ENCODE measurements around the gene WDTC1. TPM values are rescaled to one million over a fixed set of nuclear protein-coding genes. Genes with fewer than 3 reads are reported as not detected.
A peak's percentile ranks its signal among the peaks of the same experiment; 100 is the strongest.

WDTC1 gene
- polyA plus RNA-seq, 1 donor, result 33.4 TPM

DNA sequence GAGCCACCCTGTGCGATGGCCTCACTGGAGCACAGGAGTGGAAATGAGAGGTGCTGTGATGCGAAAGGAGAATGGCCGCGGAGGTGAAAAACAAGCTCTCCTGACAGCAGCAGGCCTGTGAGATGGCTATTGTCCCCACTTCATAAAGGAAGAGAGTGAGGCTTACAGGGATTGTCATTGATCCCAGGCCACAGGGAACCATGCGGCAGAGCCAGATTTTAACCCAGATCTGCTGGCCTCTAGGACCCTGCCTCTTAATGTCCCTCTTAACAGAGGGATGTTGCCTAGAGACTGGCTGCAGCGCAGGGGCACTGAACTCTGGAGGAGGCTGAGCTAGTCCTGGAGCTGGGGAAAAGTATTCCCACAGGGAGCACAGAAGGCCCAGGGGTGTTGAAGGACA, 104.3 kb downstream of the WDTC1 start:
- DNase-seq, result no peak

DNA sequence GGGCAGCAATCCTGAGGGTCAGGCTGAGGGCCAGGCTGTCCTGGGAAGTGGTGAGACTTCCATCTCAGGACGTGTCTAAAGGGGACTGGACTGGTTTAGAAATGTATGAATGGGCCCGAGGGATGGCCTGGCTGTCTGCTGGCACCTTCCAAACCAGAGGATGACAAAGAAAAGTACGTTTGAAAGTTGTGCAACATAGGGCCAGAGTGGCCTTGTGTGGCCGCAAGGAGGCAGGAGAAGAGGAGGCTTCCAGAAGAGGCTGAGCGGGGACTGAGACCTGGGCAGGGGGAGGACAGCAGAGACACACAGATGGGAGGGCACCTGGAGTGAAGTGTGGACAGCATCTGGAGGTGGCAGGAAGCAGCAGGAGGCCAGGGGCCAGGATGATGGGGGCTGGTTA, 104.8 kb downstream of the WDTC1 start:
- DNase-seq, result no peak

DNA sequence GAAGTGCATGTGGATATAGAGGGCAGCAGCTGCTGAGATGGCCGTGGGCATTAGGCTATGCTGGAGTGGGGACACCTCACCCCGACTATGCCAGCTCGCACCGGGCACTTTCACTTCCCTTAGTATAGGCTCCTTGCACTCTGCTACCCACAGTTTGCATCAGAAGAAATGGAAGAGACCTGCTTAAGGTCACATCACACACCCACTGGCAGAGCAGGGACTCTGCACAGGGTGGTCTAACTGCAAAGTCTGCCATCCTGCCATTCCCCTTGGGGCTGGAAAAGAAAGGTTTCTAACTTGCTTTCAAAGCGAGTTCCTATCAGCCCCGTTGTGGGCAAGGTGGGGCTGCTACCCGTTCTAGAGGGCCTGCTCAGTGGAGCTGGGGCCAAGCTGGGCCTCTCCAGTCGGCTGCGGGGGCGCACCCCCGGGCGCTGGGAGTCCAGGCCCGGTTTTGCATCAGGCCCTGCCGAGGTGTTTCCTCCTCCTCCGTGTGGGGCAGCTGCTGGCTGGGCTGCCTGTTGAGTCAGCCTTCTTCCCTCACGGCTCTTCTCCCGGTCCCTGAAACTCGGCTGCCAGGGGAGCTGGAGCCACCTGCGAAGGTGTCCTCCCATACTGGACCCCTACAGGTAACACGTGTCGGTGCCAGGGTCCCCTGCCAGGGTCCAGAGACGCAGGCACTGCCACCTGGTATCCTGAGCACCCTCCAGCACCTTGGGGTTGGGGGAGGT, 107.3 kb downstream of the WDTC1 start, which contains the start of gene SYTL1:
SYTL1 (plus strand) TSS at position 498 of the 728 bp plus-strand sequence. CDS start 3,313 bp downstream, outside the sequence.
- no peak for DNase-seq

DNA sequence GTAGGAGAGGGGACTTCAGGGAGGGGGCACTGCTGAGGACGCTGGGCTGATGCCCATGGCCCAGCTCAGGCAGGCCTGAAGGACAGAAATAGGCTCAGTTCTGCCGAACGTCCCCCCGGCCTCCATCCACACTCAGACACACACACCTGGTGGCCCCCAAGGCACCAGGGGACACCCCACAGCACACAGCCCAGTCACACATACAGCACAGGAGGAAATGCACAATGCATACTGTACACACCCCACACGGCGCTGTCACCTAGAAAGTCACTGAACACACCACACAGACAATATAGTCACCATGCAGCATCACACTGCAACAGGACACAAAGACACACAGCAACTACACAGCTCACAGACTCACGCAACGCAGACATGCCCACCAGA, 108.0 kb downstream of the WDTC1 start:
- DNase-seq, result no peak

DNA sequence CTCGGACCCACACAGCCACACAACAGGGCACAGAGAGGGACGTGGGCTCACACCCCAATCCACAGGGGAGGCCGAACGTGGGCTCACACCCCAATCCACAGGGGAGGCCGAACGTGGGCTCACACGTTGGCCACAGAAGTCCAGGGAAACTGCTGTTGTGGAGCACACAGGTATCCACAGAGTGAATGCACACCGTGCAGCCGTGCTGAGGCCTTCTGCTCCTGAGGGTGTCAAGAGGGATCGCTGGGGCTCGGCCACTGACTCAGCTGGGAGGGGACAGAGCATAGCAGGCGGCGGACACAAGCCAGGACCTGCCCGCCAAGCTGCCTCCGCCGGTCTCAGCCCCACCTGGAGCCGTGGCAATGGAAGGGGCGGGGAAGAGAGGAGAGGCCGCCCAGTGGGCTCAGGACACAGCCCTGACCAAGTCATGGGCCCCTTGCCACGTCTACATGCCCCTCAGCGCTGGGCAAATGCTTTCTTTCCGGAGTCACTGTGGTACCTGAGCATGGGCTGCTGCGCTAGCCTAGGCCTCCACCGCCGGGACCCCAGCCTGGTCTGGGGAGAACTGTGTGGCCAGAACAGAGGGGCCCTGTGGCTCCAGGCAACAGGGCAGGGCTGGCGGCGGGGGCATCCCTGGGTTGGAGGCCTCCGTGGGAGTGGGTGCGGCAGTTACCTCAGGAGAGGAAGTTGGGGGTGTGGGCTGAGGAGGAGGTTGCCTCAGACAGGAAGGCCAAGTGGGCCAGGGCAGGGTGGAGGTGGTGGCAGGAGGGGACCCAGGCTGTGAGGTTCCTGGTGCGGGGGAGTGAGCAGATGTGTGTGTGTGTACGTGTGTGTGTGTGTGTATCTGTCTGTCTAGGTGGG, 108.6 kb downstream of the WDTC1 start:
- DNase-seq, result no peak

DNA sequence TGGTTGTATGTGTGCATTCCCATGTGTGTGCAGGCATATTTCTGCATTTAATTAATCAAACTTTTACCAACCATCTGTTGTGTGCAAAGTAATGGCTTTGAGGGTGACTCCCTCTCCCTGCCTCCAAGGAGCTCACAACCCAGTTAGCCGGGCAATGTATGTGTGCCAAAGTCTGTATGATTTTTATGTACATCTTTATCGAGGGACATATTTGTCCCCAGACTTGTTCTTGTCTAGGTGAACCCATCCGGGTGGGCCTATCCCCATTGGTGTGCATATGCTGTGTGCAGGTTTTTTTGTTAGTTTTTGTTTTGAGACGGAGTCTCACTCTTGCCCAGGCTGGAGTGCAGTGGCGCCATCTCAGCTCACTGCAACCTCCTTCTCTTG, 109.2 kb downstream of the WDTC1 start:
- DNase-seq, result no peak

GRCh38 chr1:27345272-27345671, 110.8 kb downstream of the WDTC1 start:
- DNase-seq, result no peak

- no peak for DNase-seq
Observed at GRCh38 chr1:27346357-27346756, 111.9 kb downstream of the WDTC1 start.

- no peak for DNase-seq
Observed at GRCh38 chr1:27346991-27347624, 112.7 kb downstream of the WDTC1 start.

DNA sequence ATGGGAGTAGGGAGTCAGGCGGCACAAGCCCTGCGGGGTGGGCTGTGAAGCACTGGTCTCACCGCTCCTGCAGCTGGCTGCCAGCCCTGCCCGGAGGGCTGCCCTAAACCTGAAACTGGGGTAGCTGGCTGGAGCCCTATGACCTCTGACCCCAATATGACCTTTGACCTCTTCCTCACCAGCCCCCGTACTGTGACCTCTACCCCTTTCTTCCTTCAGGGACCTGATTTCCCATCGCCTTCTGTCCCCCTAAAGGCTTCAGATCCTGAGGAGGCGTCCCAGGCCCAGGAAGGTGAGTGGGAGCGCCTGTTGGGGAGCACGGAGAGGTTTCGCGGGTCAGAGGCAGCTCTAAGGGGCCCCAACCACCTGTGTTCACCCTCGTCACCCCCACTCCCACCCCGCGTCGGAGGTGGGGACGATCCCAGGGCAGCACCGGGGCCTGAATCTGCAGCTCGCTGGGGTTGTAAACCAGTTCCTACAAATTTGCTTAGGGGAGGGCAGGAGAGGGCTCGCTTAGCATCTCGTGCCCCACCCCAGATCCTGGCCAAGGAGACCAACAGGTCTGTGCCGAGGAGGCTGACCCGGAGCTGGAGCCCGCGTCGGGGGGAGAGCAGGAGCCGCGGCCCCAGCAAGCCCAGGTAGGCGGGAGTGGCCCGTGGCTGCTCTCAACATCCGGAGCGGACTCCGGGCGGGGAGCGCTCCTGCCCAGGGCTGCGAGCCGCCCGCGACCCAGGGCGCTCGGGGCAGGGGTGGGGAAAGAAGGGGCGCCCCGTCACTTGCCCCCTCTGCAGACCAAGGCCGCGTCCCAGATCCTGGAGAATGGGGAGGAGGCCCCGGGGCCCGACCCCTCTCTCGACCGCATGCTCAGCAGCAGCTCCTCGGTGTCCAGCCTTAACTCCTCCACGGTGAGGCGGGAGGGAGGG, 114.7 kb downstream of the WDTC1 start:
- DNase-seq, result no peak

DNA sequence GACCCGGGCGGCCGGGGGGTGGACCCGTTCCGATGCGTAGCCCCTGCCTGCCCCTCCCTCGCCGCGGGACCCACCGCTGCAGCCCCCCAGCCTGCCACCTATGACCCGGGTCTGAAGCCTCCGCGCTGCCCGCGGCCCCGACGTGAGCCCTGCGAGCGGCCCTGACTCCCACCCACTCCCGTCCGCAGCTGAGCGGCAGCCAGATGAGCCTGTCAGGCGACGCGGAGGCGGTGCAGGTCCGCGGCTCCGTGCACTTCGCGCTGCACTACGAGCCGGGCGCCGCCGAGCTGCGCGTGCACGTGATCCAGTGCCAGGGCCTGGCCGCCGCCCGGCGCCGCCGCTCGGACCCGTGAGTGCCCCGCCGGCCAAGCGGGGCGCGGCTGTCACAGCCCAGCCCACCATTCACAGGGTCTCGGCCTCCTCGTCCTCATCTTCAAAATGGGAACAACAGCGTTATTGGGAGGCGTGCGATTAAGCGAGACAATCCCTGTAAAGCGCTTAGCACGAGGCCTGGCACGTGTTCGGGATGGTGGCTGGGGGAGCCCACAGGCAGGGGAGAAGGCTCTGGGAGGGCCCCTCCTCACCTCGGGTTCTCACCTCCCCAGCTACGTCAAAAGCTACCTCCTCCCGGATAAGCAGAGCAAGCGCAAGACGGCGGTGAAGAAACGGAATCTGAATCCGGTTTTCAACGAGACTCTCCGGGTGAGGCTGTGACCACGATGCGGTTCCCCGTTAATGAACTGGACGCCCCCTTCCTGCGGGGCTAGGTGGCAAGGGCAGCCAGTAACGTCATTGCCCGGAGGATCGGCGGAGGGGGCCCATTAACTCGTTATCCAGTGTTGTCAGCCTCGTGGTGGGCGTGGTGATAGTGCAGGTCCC, 115.6 kb downstream of the WDTC1 start:
- peak; percentile 72 for DNase-seq

DNA sequence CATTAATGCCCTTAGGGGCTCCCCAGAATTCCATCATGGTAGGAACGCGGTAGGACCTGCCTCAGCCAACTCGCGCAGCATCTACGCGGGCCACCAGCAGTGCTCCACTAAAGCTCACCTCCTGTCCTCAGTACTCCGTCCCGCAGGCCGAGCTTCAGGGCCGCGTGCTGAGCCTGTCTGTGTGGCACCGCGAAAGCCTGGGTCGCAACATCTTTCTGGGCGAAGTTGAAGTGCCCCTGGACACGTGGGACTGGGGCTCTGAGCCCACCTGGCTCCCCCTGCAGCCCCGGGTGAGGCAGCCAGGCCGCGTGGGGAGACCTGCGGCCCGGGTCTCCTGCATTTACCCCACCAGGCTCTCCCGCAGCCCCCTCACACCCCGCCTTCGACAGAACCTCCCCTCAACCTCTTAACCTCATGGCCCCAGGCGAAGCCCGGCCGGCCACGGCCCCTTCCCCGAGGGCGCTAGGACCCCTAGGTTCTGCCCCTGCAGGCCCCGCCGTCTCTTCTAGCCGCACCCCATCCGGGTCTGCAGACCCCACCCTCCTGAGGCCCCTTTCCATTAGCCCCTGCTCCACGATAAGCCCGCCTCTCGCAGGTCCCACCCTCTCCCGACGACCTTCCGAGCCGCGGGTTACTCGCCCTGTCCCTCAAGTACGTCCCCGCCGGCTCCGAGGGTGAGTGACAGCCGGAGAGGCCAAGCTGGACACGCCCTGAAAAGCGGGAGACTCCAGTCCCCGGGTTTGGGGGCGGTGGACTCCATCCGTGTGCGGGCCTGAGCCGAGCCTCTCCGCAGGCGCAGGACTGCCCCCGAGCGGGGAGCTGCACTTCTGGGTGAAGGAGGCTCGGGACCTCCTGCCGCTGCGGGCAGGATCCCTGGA, 116.5 kb downstream of the WDTC1 start:
- no peak for DNase-seq

DNA sequence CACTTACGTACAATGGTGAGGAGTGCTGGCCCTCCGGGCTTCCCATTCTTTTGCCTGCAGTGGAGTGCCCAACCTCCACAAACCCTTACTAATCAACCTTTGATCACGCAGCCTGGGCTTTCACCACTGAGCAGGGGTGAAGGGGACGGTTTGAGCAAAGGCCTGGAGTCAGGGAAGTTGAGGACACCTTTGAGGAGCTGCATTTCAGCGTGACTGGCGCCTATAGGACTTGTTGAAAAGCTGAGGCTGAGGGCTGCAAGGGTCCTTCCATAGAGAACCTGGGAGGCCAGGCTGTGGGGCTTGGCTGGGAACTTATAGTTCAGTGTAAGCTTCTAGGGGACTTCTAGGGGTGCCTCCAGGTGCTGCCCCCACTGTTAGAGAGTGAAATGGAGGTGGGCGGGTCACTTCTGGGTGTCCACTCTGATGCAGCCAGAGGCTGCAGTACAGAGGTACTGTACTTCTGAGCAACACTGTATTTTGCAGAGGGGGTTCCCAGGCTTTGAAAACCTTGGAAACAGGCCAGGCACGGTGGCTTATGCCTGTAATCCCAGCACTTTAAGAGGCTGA, 117.2 kb downstream of the WDTC1 start:
- no peak for DNase-seq

- DNase-seq, result no peak
Observed at GRCh38 chr1:27353166-27353565, 118.7 kb downstream of the WDTC1 start.

DNA sequence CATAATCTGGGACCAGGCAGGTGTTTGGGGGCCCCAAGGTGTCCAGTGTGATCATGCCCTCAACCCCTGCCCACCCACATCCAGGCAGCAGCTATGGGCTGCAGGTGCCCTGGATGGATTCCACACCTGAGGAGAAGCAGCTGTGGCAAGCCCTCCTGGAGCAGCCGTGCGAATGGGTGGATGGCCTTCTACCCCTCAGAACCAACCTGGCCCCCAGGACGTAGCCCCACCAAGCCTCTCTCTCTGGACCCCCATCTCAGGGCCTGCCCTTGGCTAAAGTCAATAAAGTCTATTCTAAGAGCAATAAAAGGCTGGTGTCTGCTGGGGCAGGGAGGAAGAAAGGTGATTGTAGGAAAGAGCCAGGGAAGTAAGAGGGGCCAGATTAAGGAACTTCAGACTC, 119.2 kb downstream of the WDTC1 start:
- no peak for DNase-seq

DNA sequence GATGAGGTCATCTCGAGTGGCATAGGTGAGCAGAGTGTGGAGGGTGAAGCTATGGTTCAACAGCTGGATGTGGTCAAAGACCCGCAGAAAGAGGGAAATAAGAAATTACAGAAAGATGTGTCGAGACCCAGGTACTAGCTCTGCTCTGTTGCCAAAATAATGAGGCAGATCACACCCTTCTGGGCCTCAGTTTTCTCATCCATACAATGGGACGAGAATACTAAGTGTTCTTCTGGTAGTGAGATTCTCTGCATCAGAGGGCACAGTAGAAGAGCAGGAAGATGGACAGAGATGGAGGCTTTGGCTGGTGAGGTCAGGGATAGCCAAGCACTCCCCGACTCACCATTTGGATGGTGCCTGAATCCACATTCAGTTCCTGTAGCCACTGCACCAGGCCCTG, 121.3 kb downstream of the WDTC1 start:
- DNase-seq, result no peak

GRCh38 chr1:27356277-27356618, 121.8 kb downstream of the WDTC1 start:
- DNase-seq, result no peak

GRCh38 chr1:27356619-27357280, 122.3 kb downstream of the WDTC1 start:
- no peak for DNase-seq

GRCh38 chr1:27357281-27358037, 123.0 kb downstream of the WDTC1 start:
- DNase-seq, result peak; percentile 74

Measured in hindlimb muscle (tissue), 1 donor.